Esophagus muscularis mucosa (tissue), 3 donors: ENCODE data around the gene ZNF211.

Source experiments
- CTCF ChIP-seq, 3 experiments: fragments of 200-600 bp in 2 of 3; fragments of 450-650 bp in 1 of 3; sonication (generic) in 2 of 3; IDR thresholded peaks; one replicate each; pipeline ENCODE4 v1.5.1; 2017 to 2019; ENCODE audit warnings: antibody characterized with exemption in 3 of 3, mild to moderate bottlenecking in 2 of 3, moderate library complexity in 1 of 3
- POLR2A ChIP-seq: fragments of 450-650 bp; IDR thresholded peaks from one replicate; pipeline ENCODE4 v1.6.1; 2017; ENCODE audit warnings: antibody characterized with exemption, moderate library complexity, mild to moderate bottlenecking, low read depth
- POLR2AphosphoS5 ChIP-seq, 2 donors: sonication (generic); formaldehyde crosslinking; IDR thresholded peaks; one replicate each; pipeline ENCODE4 v1.6.1; 2017; ENCODE audit warnings: antibody characterized with exemption in 2 of 2

- TF ChIP-seq POLR2A (no peak), CTCF (IDR thresholded peaks at IDR 0.05) (no peak), POLR2AphosphoS5 (IDR thresholded peaks at IDR 0.05) (no peak)
Measured at GRCh38 chr19:57667228-57667627, 34.3 kb downstream of the ZNF211 start.
